Measurements from ENCODE around the gene GLYATL1B. TPM values are rescaled to one million over a fixed set of nuclear protein-coding genes. Genes with fewer than 3 reads are reported as not detected.
"Not testable (repeated sequence)": the region's sequence is repeated elsewhere in the genome, so short reads cannot be mapped to it uniquely, and the experiment has no call there.

GLYATL1B gene
- polyA plus RNA-seq, 1 experiment = not detected

- CTCF ChIA-PET = interaction anchor here (0.6 to 2.2 kb wide), 42 partner anchors 8 to 571 kb away, joined by 3 to 44 read pairs (median 4); partner anchors contain the start of gene FAM111B
- no peaks in the 10 kb centered on the region for H3K27me3 ChIP-seq (ENCODE audit: control insufficient read depth, insufficient read depth, low read length)
- no peak for DNase-seq (ENCODE audit: low read depth)
- no peak overlapping the region for H3K4me3 ChIP-seq (ENCODE audit: low read depth, low read length)
- H3K36me3 ChIP-seq (ENCODE audit: control insufficient read depth, insufficient read depth, low read length) = peaks cover 3% of the 10 kb centered on the region; the same call in 1 of the 2 replicates
- TF ChIP-seq CTCF (IDR thresholded peaks at IDR 0.05; ENCODE audit: insufficient read depth, low read depth, low read length) = peak; percentile 100
- POLR2A ChIA-PET = no interaction called here
These were observed 49.7 kb downstream of the GLYATL1B start for GRCh38 chr11:59135648-59136461.

GRCh38 chr11:59136551-59136950 is 50.4 kb downstream of the GLYATL1B start:
- H3K27me3 ChIP-seq (ENCODE audit: control insufficient read depth, insufficient read depth, low read length); H3K4me3 ChIP-seq (ENCODE audit: low read depth, low read length); POLR2A ChIA-PET; DNase-seq (ENCODE audit: low read depth); H3K36me3 ChIP-seq (ENCODE audit: control insufficient read depth, insufficient read depth, low read length): not testable (repeated sequence)
- CTCF ChIA-PET = interaction anchor here (1.0 to 2.2 kb wide), 32 partner anchors 8 to 572 kb away, joined by 3 to 44 read pairs (median 5); partner anchors contain the start of gene FAM111B

- no peaks in the 10 kb centered on the region for H3K27me3 ChIP-seq (ENCODE audit: control insufficient read depth, insufficient read depth, low read length)
- no peak for TF ChIP-seq CTCF (IDR thresholded peaks at IDR 0.05; ENCODE audit: insufficient read depth, low read depth, low read length)
- POLR2A ChIA-PET = no interaction called here
- DNase-seq (ENCODE audit: low read depth) = no peak
- H3K36me3 ChIP-seq (ENCODE audit: control insufficient read depth, insufficient read depth, low read length) = peaks cover 1% of the 10 kb centered on the region; the same call in 1 of the 2 replicates
- CTCF ChIA-PET = interaction anchor here (1.9 kb wide), 1 partner anchor 40 kb away, joined by 11 read pairs; no protein-coding TSS in a partner anchor
- H3K4me3 ChIP-seq (ENCODE audit: low read depth, low read length) = no peak overlapping the region
These were observed 51.1 kb downstream of the GLYATL1B start for GRCh38 chr11:59137190-59137589.

GRCh38 chr11:59138643-59139042 is 52.5 kb downstream of the GLYATL1B start:
- H3K36me3 ChIP-seq (ENCODE audit: control insufficient read depth, insufficient read depth, low read length) = peaks cover 1% of the 10 kb centered on the region; the same call in 1 of the 2 replicates
- CTCF ChIA-PET = interaction anchor here (1.9 kb wide), 1 partner anchor 42 kb away, joined by 11 read pairs; no protein-coding TSS in a partner anchor

GRCh38 chr11:59141191-59141590 is 55.1 kb downstream of the GLYATL1B start:
- no peak for DNase-seq (ENCODE audit: low read depth)
- POLR2A ChIA-PET = no interaction called here
- Histone ChIP-seq H3K36me3 (ENCODE audit: control insufficient read depth, insufficient read depth, low read length) (peaks cover 1% of the 10 kb centered on the region; the same call in 1 of the 2 replicates), H3K4me3 (ENCODE audit: low read depth, low read length) (no peak overlapping the region), H3K27me3 (ENCODE audit: control insufficient read depth, insufficient read depth, low read length) (no peaks in the 10 kb centered on the region)
- CTCF ChIA-PET = interaction anchor here (1.5 to 6.6 kb wide), 2 partner anchors 16 to 43 kb away, joined by 3 to 56 read pairs; no protein-coding TSS in a partner anchor
- TF ChIP-seq CTCF (IDR thresholded peaks at IDR 0.05; ENCODE audit: insufficient read depth, low read depth, low read length) = no peak

More at GRCh38 chr11:59138643-59139042, 52.5 kb downstream of the GLYATL1B start:
- Histone ChIP-seq H3K4me3 (ENCODE audit: low read depth, low read length) (no peak overlapping the region), H3K27me3 (ENCODE audit: control insufficient read depth, insufficient read depth, low read length) (no peaks in the 10 kb centered on the region)
- DNase-seq (ENCODE audit: low read depth) = no peak
- POLR2A ChIA-PET = no interaction called here
- TF ChIP-seq CTCF (IDR thresholded peaks at IDR 0.05; ENCODE audit: insufficient read depth, low read depth, low read length) = no peak
